WTC11 (cell line): ENCODE data around the gene CIDEB.

ENCODE experiments used
- TP53 ChIP-seq: sonication (generic); formaldehyde crosslinking; IDR thresholded peaks from 2 replicates; pipeline ENCODE4 v1.8.1; 2023; ENCODE audit warnings: mild to moderate bottlenecking, missing genetic modification reagents
- TF ChIP-seq, protein P1 (sequence below): fragments of 200-600 bp; IDR thresholded peaks from 2 replicates; pipeline ENCODE4 v1.8.0; 2022; ENCODE audit warnings: antibody characterized with exemption

DNA sequence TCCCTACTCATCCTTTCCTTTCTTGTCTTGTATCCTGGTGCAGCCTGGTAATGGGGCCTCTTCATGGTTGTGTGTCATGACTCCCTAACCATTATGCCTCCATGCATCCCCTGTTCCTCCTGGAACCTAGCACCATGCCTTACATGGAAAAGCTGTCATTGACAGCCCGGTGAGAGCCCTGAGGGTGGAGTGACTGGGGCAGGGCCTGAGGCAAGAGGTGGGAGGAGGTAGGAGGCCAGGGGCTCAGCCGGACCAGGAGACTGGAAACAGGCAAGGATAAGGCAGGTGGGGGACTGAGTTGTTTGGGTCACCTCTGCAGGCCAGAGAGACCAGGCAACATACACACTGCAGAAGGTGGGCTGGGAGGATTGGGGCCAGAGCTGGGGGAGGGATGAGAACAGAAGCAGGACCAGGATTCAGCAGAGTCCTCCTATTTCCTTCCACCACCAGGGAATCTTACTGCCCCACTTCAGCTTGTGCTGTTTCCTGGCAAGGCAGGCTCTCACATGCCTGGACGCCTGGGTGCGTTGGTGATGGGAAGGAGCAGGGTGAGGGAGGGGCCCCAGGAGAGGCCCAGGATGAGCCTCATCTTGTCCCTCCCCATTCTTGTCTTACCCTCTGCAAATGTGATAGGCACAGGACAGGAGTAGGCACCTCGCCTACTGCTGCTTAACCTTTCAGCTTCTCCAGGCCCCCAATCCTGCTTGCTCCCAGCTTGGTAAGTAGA is 1.9 kb upstream of the CIDEB start, which contains the start of gene LTB4R2:
- TF ChIP-seq TP53, result no peak
- TF ChIP-seq, protein P1, sequence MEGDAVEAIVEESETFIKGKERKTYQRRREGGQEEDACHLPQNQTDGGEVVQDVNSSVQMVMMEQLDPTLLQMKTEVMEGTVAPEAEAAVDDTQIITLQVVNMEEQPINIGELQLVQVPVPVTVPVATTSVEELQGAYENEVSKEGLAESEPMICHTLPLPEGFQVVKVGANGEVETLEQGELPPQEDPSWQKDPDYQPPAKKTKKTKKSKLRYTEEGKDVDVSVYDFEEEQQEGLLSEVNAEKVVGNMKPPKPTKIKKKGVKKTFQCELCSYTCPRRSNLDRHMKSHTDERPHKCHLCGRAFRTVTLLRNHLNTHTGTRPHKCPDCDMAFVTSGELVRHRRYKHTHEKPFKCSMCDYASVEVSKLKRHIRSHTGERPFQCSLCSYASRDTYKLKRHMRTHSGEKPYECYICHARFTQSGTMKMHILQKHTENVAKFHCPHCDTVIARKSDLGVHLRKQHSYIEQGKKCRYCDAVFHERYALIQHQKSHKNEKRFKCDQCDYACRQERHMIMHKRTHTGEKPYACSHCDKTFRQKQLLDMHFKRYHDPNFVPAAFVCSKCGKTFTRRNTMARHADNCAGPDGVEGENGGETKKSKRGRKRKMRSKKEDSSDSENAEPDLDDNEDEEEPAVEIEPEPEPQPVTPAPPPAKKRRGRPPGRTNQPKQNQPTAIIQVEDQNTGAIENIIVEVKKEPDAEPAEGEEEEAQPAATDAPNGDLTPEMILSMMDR, result no peak
